Suprapubic skin (tissue), 4 donors: ENCODE data around the gene LRRC4. TPM values are rescaled to one million over a fixed set of nuclear protein-coding genes. Genes with fewer than 3 reads are reported as not detected.

Experiments
- DNase-seq, 2 donors: peaks; one replicate each; pipeline ENCODE4 v3.0.0-alpha.2; 2019; ENCODE audit warnings: low spot score in 2 of 2
- H3K27ac ChIP-seq: fragments of 200-600 bp; sonication (generic); one replicate; pipeline ENCODE4 v1.5.1; 2019
- H3K27me3 ChIP-seq: fragments of 200-600 bp; sonication (generic); one replicate; pipeline ENCODE4 v1.5.1; 2019
- H3K36me3 ChIP-seq: fragments of 200-600 bp; sonication (generic); one replicate; pipeline ENCODE4 v1.5.1; 2019
- H3K4me1 ChIP-seq: fragments of 200-600 bp; sonication (generic); one replicate; pipeline ENCODE4 v1.5.1; 2019
- H3K4me3 ChIP-seq: fragments of 200-600 bp; sonication (generic); one replicate; pipeline ENCODE4 v1.5.1; 2019; ENCODE audit warnings: mild to moderate bottlenecking
- H3K9me3 ChIP-seq: fragments of 200-600 bp; sonication (generic); one replicate; pipeline ENCODE4 v1.5.1; 2019
- CTCF ChIP-seq, 2 donors: fragments of 200-600 bp in 1 of 2; fragments of 450-650 bp in 1 of 2; sonication (generic) in 1 of 2; IDR thresholded peaks; one replicate each; pipeline ENCODE4 v1.5.1; 2016 to 2019; ENCODE audit warnings: antibody characterized with exemption in 2 of 2, mild to moderate bottlenecking in 1 of 2, moderate library complexity in 1 of 2
- EP300 ChIP-seq: sonication (generic); formaldehyde crosslinking; IDR thresholded peaks from one replicate; pipeline ENCODE4 v1.6.1; 2017; ENCODE audit warnings: antibody characterized with exemption
- POLR2A ChIP-seq, 2 donors: fragments of 450-650 bp; IDR thresholded peaks; one replicate each; pipeline ENCODE4 v1.6.1; 2017; ENCODE audit warnings: antibody characterized with exemption in 2 of 2, mild to moderate bottlenecking in 2 of 2, moderate library complexity in 2 of 2
- POLR2AphosphoS5 ChIP-seq, 3 donors: sonication (generic); formaldehyde crosslinking; IDR thresholded peaks; one replicate each; pipeline ENCODE4 v1.6.1; 2017; ENCODE audit warnings: antibody characterized with exemption in 3 of 3
- WGBS: methylation state at CpG from one replicate; pipeline ENCODE4 v1.1.5; 2018; 5-methylcytosine and 5-hydroxymethylcytosine counted together
- total RNA-seq, 4 donors: library from RNA; depleted of rRNA; stranded (reverse); fragments of >200 nt; gene quantifications; one replicate each; pipeline ENCODE4 v1.1.0, GENCODE V29; 2016

The LRRC4 gene
- total RNA-seq, 4 donors from 2014 or later, result 0.16 to 0.57 (median 0.21) TPM; not detected in 1

GRCh38 chr7:128003167-128003566, 28.1 kb downstream of the LRRC4 start:
- no peaks in the 10 kb centered on the region for H3K4me1 ChIP-seq
- 86% methylated on average over 3 of the region's 3 CpGs for WGBS
- no peaks in the 10 kb centered on the region for H3K36me3 ChIP-seq
- H3K4me3 ChIP-seq, result no peak overlapping the region
- H3K9me3 ChIP-seq, result no peaks in the 10 kb centered on the region
- DNase-seq, result no peak
- TF ChIP-seq EP300 (no peak), POLR2AphosphoS5 (IDR thresholded peaks at IDR 0.05) (no peak), POLR2A (IDR thresholded peaks at IDR 0.05) (no peak), CTCF (IDR thresholded peaks at IDR 0.05) (no peak)
- H3K27ac ChIP-seq, result no peak overlapping the region
- H3K27me3 ChIP-seq, result no peaks in the 10 kb centered on the region

- no peak overlapping the region for H3K4me3 ChIP-seq
- WGBS, result 86% methylated on average over 6 of the region's 6 CpGs
- H3K9me3 ChIP-seq, result no peaks in the 10 kb centered on the region
- no peaks in the 10 kb centered on the region for H3K36me3 ChIP-seq
- TF ChIP-seq CTCF (IDR thresholded peaks at IDR 0.05) (no peak), EP300 (no peak), POLR2AphosphoS5 (IDR thresholded peaks at IDR 0.05) (no peak)
- H3K4me1 ChIP-seq, result no peaks in the 10 kb centered on the region
- no peak for DNase-seq
- H3K27ac ChIP-seq, result no peak overlapping the region
- H3K27me3 ChIP-seq, result no peaks in the 10 kb centered on the region
Measured at GRCh38 chr7:128000854-128001265, 30.4 kb downstream of the LRRC4 start.

GRCh38 chr7:128000048-128000447, 31.2 kb downstream of the LRRC4 start:
- TF ChIP-seq CTCF (IDR thresholded peaks at IDR 0.05), result no peak
- no peak for TF ChIP-seq POLR2A (IDR thresholded peaks at IDR 0.05)
- no peak for TF ChIP-seq POLR2AphosphoS5 (IDR thresholded peaks at IDR 0.05)
- no peak for TF ChIP-seq EP300
- DNase-seq, result no peak
- Histone ChIP-seq H3K9me3 (no peaks in the 10 kb centered on the region), H3K27ac (no peak overlapping the region), H3K4me3 (no peak overlapping the region), H3K36me3 (no peaks in the 10 kb centered on the region), H3K4me1 (peaks cover 3% of the 10 kb centered on the region), H3K27me3 (no peaks in the 10 kb centered on the region)
- 100% methylated on average over 1 of the region's 1 CpG for WGBS

- DNase-seq, result no peak
- TF ChIP-seq EP300 (no peak), CTCF (IDR thresholded peaks at IDR 0.05) (no peak), POLR2A (IDR thresholded peaks at IDR 0.05) (no peak), POLR2AphosphoS5 (IDR thresholded peaks at IDR 0.05) (no peak)
- 84% methylated on average over 2 of the region's 2 CpGs for WGBS
- Histone ChIP-seq H3K9me3 (no peaks in the 10 kb centered on the region), H3K4me1 (peaks cover 4% of the 10 kb centered on the region), H3K4me3 (no peak overlapping the region), H3K27ac (no peak overlapping the region), H3K36me3 (no peaks in the 10 kb centered on the region), H3K27me3 (no peaks in the 10 kb centered on the region)
Measured at GRCh38 chr7:127998671-127999070, 32.6 kb downstream of the LRRC4 start.

- 89% methylated on average over 4 of the region's 4 CpGs for WGBS
- Histone ChIP-seq H3K9me3 (no peaks in the 10 kb centered on the region), H3K4me3 (no peak overlapping the region), H3K27ac (no peak overlapping the region), H3K27me3 (no peaks in the 10 kb centered on the region), H3K4me1 (peaks cover 4% of the 10 kb centered on the region), H3K36me3 (peaks cover 10% of the 10 kb centered on the region)
- TF ChIP-seq POLR2A (IDR thresholded peaks at IDR 0.05), result no peak
- no peak for TF ChIP-seq CTCF (IDR thresholded peaks at IDR 0.05)
- no peak for DNase-seq
Measured at GRCh38 chr7:127997226-127997922, 33.9 kb downstream of the LRRC4 start.
